AG04450 (cell line): ENCODE results near the gene GALNT2. TPM values are rescaled to one million over a fixed set of nuclear protein-coding genes. Genes with fewer than 3 reads are reported as not detected.
A peak's percentile ranks its signal among the peaks of the same experiment; 100 is the strongest.

Source experiments
- CTCF ChIA-PET: fragments of 300-600, 350-600 bp; formaldehyde crosslinking; extraction: SDS; loops from one replicate; lab custom pipeline; 2022; ENCODE audit warnings: antibody characterized with exemption, inconsistent platforms; lab: Charles Lee
- POLR2A ChIA-PET: fragments of 350-600 bp; formaldehyde crosslinking; extraction: SDS; loops from one replicate; lab custom pipeline; 2021; ENCODE audit warnings: antibody characterized with exemption, inconsistent platforms; lab: Yijun Ruan, JAX
- DNase-seq: peaks from one replicate; pipeline ENCODE4 v3.0.0-alpha.2; 2011; ENCODE audit warnings: low read depth, low spot score
- H3K27ac ChIP-seq: one replicate; pipeline ENCODE4 v1.5.1; 2012; ENCODE audit warnings: low read depth, low read length, control low read depth
- H3K27me3 ChIP-seq: one replicate; pipeline ENCODE4 v1.6.0; 2012; ENCODE audit warnings: low read length; ENCODE audit not compliant: control insufficient read depth, insufficient read depth
- H3K4me3 ChIP-seq: 2 replicates; pipeline ENCODE4 v1.5.1; 2011; ENCODE audit warnings: mild to moderate bottlenecking, low read depth, low read length, control low read depth
- H3K9me3 ChIP-seq: 2 replicates; pipeline ENCODE4 v1.5.1; 2012; ENCODE audit warnings: low read length; ENCODE audit not compliant: control insufficient read depth, insufficient read depth
- polyA plus RNA-seq: library from polyadenylated mRNA; depleted of rRNA; stranded (reverse); fragments of >200 nt; gene quantifications from 2 replicates; pipeline ENCODE4 v1.2.3, GENCODE V29; 2011
- TF ChIP-seq, protein P1 (sequence below): IDR thresholded peaks from 2 replicates; pipeline ENCODE4 v1.5.1; 2011; ENCODE audit warnings: low read depth, low read length, control low read depth, inconsistent platforms

Gene GALNT2
- polyA plus RNA-seq, 1 experiment = 121 TPM

DNA sequence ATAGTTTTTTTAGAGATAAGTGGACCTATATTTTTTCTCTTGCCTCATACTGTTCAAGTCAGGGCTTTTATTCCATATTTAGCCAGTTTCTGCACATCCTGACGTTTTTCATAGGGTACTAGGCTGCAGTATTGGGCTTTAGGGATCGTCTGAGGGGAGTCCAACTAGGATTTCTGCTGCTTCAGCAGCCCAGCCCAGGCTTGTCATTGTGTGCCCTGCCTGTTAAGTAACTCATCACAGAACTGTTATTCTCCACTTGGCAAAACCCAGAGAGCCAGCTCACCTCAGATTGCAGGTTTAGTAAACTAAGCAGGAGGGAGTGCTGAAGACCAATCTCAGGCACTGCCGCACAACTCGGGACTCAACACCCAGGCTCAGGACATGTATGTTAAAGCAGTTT, 2.8 kb downstream of the GALNT2 start:
- Histone ChIP-seq H3K27me3 (no peaks in the 10 kb centered on the region), H3K9me3 (no peaks in the 10 kb centered on the region; the same call in 1 of the 2 replicates), H3K27ac (no peak overlapping the region), H3K4me3 (peak overlapping the region; percentile 20)
- no peak for DNase-seq
- ChIA-PET POLR2A (interaction anchor here (0.9 kb wide), 1 partner anchor 40 kb away, joined by 3 read pairs; no protein-coding TSS in a partner anchor), CTCF (no interaction called here)
- TF ChIP-seq, protein P1, sequence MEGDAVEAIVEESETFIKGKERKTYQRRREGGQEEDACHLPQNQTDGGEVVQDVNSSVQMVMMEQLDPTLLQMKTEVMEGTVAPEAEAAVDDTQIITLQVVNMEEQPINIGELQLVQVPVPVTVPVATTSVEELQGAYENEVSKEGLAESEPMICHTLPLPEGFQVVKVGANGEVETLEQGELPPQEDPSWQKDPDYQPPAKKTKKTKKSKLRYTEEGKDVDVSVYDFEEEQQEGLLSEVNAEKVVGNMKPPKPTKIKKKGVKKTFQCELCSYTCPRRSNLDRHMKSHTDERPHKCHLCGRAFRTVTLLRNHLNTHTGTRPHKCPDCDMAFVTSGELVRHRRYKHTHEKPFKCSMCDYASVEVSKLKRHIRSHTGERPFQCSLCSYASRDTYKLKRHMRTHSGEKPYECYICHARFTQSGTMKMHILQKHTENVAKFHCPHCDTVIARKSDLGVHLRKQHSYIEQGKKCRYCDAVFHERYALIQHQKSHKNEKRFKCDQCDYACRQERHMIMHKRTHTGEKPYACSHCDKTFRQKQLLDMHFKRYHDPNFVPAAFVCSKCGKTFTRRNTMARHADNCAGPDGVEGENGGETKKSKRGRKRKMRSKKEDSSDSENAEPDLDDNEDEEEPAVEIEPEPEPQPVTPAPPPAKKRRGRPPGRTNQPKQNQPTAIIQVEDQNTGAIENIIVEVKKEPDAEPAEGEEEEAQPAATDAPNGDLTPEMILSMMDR = no peak

DNA sequence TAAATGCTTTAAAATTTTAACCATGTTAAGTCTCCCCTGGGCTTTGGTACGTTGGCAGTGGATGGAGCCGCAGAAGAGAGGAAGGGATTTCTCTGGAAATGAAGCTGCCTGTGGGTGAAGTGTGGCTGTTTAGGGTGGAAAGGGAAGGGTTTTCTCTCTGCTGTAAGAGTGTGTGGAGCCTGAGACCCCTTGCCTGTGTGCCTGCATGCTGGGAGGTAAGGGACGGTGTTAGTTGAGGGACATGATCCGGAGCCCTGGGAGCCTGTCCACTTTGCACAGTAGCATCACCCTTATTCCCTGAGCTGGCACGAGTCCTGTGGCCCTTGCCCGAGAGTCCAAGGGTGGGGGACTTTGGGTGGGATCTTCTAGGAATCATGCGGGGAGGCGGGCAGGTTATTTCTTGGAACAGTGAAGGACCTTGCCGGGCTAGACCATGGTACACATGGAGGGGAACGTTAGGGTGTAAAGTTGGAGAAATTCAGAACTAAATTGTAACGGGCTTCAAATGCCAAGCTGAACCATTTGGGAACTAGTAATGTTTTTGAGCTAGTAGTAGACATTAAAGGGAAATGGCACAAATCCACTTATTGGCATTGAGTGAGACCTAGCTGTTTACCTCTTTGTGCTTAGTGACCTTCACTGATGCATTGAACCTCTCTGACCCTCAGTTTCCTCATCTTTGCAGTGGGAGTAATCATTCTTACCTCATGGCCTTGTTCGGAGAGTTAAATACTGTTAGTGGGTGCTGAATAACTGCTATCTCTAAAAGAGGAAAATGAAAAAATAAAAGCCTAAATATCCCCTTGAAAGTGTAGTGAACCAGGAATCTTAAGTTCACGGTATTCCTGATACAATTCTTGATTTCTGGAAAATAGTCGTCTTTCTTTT, 3.5 kb downstream of the GALNT2 start:
- no peaks in the 10 kb centered on the region for H3K27me3 ChIP-seq
- H3K9me3 ChIP-seq = no peaks in the 10 kb centered on the region; the same call in 1 of the 2 replicates
- TF ChIP-seq, protein P1 = no peak
- no peak for DNase-seq
- no peak overlapping the region for H3K27ac ChIP-seq
- H3K4me3 ChIP-seq = no peak overlapping the region
- ChIA-PET CTCF (no interaction called here), POLR2A (interaction anchor here (0.9 kb wide), 1 partner anchor 40 kb away, joined by 3 read pairs; no protein-coding TSS in a partner anchor)

DNA sequence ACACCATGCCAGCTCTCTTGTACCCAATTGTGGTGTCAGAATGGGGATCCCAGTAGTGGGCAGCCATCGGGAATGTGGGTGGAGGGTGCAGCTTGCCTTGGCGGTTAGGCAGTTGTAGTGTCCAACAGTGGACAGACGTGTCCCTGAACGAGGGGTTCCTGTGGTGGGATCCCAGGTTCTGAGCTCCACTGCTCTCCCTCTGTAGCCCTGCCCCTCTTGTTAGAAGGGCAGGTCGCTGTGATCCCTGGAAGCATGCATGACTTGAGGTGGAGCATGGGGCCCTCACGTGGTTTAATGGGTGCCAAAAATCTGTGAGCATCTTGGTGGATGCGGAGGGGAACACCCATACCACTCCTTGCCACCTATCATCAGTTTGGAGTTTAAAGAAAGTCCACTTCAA, 4.3 kb downstream of the GALNT2 start:
- Histone ChIP-seq H3K27ac (no peak overlapping the region), H3K9me3 (no peaks in the 10 kb centered on the region; the same call in 1 of the 2 replicates), H3K4me3 (no peak overlapping the region), H3K27me3 (no peaks in the 10 kb centered on the region)
- ChIA-PET POLR2A (interaction anchor here (1.0 kb wide), 1 partner anchor 13 kb away, joined by 10 read pairs; no protein-coding TSS in a partner anchor), CTCF (no interaction called here)
- TF ChIP-seq, protein P1 = no peak
- no peak for DNase-seq

DNA sequence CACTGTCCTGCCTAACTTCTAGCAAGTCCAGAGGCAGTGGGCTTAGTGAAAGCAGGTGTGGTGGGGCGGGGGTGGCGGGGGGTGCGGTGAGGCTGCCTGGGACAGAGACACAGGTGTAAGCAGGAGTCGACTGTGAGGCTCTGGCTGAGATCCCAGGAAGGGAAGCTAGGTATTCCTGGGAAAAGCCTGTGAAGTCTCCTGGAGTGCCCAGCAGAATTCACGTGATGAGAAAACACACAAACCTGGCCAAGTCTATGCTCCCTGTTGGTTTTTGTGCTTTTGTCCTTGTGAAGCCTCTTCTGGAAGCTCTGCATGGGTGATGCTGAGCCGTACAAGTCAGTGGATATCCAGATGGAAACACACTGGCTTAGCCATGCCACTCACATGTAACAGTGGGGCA, 5.3 kb downstream of the GALNT2 start:
- POLR2A ChIA-PET = interaction anchor here (1.0 kb wide), 1 partner anchor 12 kb away, joined by 10 read pairs; no protein-coding TSS in a partner anchor
- DNase-seq = no peak
- H3K9me3 ChIP-seq = no peaks in the 10 kb centered on the region
- CTCF ChIA-PET = no interaction called here
- TF ChIP-seq, protein P1 = no peak
- H3K27ac ChIP-seq = no peak overlapping the region
- no peak overlapping the region for H3K4me3 ChIP-seq
- no peaks in the 10 kb centered on the region for H3K27me3 ChIP-seq

DNA sequence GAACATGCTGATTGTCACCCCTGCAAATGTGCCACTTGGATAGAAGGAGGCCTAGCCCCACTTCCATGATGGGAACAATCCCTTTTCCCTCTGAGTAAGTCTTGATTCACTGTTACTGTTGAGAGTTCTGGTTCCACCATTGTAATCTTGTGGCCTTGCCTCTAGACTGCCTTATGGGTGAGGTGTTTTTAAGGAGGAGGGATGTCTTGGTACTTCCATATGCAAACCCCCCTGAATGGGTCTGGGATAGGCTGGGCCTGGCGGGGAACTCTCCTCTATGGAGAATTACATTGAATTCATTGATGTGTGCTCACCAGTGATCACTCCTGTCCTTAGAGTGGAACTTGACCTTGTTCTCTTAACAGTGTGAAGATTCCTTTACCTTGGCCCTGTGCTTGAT, 5.8 kb downstream of the GALNT2 start:
- no peaks in the 10 kb centered on the region for H3K9me3 ChIP-seq
- POLR2A ChIA-PET = no interaction called here
- TF ChIP-seq, protein P1 = no peak
- no peak overlapping the region for H3K27ac ChIP-seq
- H3K27me3 ChIP-seq = no peaks in the 10 kb centered on the region
- no peak for DNase-seq
- CTCF ChIA-PET = no interaction called here
- no peak overlapping the region for H3K4me3 ChIP-seq
